Stimulated activated CD8-positive, alpha-beta memory T cell treated with anti-CD3 and anti-CD28 coated beads, Interleukin-7, amount 100 ng/mL, for 24 hours (primary cell): ENCODE results near the gene EXOC2.
"Not testable (repeated sequence)": the region's sequence is repeated elsewhere in the genome, so short reads cannot be mapped to it uniquely, and the experiment has no call there.

Experiments used
- DNase-seq: peaks from one replicate; pipeline ENCODE4 v3.0.0-alpha.2; 2020; ENCODE audit warnings: low read depth

The EXOC2 gene

GRCh38 chr6:579339-579738, 113.6 kb downstream of the EXOC2 start:
- no peak for DNase-seq

- no peak for DNase-seq
Measured at GRCh38 chr6:572596-573265, 120.2 kb downstream of the EXOC2 start.

DNA sequence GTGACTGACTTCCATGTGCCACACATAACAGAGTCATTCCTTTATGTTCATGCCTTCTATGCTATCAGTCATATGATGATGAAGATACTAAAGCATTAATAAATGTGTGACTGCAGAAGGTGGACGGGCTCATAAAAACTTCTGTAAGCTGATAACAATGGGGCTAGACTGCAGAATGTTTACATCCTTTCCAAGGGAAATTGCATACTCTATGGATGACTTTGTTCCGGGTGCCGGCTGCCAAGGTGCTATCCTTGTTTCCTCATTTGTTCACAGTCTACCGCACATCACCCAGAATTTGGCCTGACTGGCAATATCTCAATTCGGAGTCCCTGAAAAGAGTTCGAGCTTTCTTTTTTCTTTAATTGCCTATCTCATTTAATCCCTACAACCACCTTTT, 121.0 kb downstream of the EXOC2 start:
- DNase-seq, result no peak

DNA sequence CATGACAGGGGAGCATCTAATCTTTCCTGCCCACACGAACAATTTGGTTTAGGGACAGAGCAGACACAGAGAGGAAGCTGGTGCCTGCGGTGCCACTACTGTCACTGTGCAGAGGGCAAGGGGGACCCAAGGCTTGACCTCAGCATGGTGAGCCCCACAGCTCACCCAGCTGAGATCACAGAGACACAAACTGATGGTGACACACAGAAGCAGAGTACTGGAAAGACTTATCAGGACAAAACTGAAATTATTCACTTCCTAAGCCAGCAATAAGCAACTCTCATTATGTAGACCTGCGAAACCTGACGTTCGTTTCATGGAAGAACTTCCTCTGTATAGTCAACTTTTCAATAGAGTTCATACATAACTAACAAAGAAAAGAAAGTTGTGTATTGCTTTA, 122.1 kb downstream of the EXOC2 start:
- no peak for DNase-seq

DNA sequence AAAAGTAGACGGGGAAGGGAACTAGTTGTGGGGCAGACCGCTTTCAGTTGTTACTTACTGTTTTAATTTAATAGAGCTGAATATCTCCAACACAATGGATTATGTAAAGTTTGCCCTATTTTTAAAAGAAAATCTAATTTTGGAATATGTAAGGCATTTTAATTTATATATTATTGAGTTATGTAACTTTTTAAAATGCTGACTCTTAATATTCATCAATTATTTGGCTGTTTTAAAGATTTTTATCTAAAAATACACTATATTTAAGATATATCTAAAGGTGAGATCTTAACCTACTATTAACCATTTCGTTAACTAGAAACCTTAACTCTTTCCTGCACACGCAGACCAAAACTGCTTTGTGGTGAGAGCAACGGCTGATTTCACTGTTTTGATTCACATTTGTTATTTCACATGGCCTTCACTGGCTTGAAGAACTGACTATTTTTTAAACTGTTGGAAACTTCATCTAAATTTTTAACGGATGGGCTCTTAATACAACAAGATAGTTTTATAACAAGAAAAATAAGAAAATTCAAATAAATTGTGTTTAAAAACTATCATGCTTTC, 123.9 kb downstream of the EXOC2 start:
- DNase-seq, result no peak

DNA sequence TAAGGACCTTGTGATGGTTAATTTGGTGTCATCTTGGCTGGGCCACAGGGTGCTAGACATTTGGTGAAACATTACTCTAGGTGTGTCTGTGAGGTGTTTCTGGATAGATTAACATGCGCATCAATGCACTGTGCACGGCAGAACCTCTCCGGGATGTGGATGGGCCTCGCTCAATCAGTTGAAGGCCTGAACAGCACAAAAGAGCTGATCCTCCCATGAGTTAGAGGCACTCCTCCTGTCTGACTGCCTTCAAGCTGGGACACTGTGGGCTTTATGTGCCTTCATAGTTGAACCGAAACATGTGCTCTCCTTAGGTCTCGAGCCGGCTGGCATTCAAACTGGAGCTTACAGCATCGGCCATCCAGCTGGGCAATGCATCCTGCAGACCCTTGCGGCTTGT, 124.9 kb downstream of the EXOC2 start:
- DNase-seq, result no peak

DNA sequence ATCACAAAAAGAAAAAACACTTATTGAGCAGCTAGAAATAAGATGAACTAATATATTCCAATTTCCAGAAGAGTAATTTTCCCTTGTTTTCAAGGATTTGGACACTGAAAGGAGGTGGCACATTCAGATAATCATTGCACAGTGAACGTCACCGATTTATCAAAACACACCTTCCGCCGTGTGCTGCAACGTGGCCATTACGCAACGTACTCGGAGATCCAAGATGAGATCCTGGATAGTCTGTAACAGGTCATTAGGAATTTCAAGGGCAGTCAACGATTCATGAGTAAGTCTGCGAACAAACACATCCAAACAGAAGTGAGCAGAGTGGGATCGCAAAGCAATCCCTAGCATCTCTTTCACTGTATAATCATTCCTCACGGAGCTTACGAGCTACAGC, 129.1 kb downstream of the EXOC2 start:
- no peak for DNase-seq

DNA sequence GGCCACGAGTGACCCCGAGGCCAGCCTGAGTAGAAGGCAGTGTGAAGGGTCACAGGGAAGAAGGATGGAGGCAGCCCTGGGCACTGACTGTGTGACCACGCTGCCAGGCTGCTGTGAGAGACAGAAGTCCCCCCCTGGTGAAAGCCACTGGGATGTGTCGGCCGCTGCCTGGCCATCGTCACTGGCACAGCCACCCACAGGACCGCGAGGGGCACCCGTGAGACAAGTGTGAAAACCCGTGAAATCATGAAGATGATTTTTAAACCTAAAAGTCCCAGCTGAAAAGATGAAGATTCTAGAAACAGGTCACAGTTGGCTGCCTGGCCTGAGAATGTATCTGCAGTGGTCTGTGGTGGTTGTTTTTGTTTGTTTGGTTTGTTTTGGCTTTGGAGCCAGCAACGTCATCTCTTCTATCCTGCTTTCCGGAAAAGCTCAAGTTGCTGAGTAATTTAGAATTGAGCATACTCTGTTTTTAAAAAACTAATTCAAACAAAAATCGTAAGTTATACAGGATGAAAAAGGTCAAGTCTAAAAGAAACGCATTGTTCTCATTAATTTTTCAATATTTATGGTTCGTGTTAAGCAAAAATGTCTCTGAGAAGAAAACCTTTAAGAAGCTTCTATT, 130.8 kb downstream of the EXOC2 start:
- no peak for DNase-seq

GRCh38 chr6:561335-561734, 131.6 kb downstream of the EXOC2 start:
- DNase-seq, result not testable (repeated sequence)

- no peak for DNase-seq
Measured at GRCh38 chr6:558959-559358, 134.0 kb downstream of the EXOC2 start.

DNA sequence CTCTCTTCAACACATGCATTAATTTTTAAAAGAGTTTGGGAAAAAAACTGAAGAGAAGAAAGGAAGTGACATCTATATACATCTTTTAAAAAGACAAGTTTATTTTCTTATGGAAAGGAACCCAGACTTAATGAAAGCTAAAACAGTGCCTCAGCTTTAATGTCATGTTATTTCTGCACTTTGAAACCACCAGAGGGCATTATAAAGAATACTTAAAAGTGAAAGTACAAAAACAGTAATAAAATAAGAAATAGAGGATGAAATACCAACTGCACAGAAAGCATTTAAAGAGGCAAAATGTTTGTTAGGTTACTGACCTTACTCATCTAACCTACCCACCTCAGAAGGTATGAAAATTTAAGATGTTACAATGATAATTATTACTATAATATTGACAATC, 134.8 kb downstream of the EXOC2 start:
- DNase-seq, result no peak

DNA sequence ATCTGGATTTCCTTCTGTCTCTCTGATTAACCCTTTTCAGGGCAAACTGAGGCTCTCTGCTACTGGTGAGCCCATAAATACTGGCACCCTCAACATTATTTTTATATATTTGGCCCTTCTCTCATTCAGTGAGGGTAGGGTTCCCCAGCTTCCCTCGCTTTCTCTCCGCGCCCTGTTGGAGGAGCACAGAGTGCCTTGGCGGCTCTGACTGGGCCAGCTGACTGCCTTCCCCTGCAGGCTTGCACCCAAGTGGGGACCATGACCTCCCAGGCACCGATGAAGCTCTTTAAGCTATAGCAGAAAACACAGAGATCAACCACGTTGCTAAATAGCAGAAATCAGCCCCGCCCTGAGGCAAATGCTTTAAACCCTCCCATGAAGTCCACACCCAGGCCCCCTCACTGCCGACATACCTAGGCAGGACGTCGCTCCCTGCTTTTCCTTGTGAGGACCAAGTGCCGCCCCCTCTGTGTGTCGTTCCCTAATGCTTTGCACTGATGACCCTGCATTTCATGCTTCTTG, 141.0 kb downstream of the EXOC2 start:
- DNase-seq, result no peak

DNA sequence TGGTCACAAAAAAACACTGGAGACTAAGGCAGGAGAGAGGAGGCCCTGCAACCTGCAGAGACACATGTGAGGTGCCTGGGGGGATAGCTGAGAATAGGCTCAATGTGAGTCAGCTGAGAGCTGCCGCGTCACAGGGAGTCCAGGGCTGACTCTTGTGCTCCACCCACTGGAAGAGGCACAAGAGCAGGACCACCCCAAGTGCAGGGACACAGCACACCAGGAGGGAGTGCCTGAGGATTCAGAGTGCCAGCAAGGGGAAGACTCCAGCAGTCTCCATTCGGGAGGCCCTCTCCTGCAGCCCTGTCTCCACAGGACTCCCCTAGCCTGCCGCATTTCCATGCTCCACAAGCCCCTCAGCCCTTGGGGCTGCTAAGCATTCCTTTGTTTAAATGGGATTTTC, 141.5 kb downstream of the EXOC2 start:
- DNase-seq, result peak; percentile 33

GRCh38 chr6:549906-550305, 143.0 kb downstream of the EXOC2 start:
- no peak for DNase-seq

GRCh38 chr6:548517-548916, 144.4 kb downstream of the EXOC2 start:
- no peak for DNase-seq

DNA sequence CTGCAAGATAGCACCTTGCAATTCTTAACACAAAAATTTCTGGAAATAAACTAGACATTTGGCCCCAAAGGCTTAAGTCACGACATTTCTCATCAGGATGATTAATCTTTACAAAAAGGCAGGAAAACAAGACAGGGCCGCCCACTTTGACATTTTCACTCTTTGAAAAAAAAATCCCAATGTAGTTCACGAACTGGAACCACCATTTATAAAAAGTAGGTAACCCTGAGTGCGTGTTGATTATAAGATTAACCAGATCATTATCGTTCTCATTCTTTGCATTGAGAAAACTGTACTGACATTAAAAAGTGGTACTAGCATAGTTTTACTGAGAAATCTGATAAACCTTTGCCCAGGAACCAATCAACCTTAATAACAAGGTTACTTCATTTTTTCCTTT, 144.8 kb downstream of the EXOC2 start:
- DNase-seq, result no peak

DNA sequence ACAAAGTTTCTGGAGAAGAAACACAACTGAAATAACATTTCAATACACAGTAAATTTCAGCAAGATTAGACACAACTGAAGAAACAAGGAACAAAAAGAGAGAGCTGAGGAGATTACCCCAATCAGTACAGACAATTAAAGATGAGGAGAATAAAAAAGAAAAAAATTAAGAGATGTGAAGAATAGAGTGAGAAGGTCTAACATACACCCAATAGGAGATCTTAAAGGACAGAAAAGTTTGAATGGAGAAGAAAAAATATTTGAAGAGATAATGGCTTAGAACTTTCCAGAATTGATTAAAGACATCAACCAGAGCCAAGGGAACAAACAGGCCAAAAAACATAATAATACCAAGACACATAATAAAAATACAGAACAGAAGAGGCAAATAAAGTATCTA, 152.4 kb downstream of the EXOC2 start:
- DNase-seq, result no peak

DNA sequence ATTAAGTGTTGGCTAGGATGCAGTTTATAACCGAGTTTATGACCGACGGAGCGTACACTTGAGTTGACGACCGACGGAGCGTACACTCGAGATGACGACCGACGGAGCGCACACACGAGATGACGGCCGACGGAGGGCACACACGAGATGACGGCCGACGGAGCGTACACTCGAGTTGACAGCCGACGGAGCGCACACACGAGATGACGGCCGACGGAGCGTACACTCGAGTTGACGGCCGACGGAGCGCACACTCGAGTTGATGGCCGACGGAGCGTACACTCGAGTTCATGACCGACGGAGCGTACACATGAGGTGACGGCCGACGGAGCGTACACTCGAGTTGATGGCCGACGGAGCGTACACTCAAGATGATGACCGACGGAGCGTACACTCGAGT, 155.8 kb downstream of the EXOC2 start:
- no peak for DNase-seq

- no peak for DNase-seq
Measured at GRCh38 chr6:530425-530824, 162.5 kb downstream of the EXOC2 start.

DNA sequence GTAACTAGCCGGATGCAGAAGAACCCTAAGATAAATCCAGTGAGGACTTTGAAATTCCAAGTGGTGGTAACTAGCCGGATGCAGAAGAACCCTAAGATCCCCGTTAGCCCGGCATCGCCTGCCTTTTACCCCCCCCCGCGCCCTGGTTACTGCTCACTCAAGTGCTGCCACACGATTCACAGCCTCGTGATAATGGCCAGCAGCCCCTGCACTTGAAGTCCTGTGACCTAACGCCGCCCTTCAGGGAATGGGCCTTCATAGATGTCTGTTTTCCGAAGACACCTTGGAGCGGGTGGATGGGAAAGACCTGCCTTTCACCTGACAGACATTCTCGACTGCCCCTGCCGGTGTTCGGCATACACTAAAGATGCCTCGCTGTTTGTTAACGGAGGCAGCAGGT, 163.9 kb downstream of the EXOC2 start:
- DNase-seq, result no peak

GRCh38 chr6:527989-528673, 164.8 kb downstream of the EXOC2 start:
- no peak for DNase-seq

DNA sequence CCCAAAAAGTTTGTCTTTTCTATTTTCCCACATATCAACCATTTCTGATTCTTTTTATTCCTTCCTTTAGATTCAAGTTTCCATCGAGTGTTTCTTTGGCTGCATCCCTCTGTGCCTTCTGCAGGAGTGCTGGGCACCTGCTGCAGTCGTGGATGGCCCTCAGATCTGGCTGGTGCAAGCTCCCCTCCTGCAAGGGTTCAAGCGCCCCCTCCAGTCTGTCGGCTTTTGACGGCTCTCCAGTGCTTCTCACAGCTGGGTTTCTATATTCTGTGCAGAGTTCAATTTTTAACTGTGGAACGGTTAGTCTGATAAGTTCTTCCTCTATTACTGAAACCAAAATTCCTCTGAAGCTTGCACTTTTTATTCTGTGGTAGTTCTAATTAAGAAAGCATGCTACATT, 168.1 kb downstream of the EXOC2 start:
- DNase-seq, result no peak

DNA sequence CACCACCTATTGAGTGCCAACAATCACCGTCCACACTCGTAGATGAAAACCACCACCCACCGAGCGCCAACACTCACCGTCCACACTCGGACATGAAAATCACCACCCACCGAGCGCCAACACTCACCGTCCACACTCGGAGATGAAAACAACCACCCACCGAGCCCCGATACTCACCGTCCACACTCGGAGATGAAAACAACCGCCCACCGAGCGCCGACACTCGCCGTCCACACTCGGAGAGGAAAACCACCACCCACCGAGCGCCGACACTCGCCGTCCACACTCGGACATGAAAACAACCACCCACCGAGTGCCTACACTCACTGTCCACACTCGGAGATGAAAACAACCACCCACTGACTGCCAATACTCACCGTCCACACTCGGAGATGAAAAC, 172.1 kb downstream of the EXOC2 start:
- DNase-seq, result no peak
